Measurements from ENCODE around the gene SKAP1.
"Not testable (repeated sequence)": the region's sequence is repeated elsewhere in the genome, so short reads cannot be mapped to it uniquely, and the experiment has no call there.

The SKAP1 gene

GRCh38 chr17:48412841-48413240 lies 17.2 kb downstream of the SKAP1 start:
- no peak for DNase-seq (ENCODE audit: extremely low read depth, low read depth)
- no peak for TF ChIP-seq CTCF (IDR thresholded peaks at IDR 0.05; ENCODE audit: low read depth, low read length)

- not testable (repeated sequence) for DNase-seq (ENCODE audit: extremely low read depth, low read depth)
Observed at GRCh38 chr17:48410821-48411220, 19.2 kb downstream of the SKAP1 start.

GRCh38 chr17:48409607-48410006 lies 20.4 kb downstream of the SKAP1 start:
- no peak for TF ChIP-seq CTCF (IDR thresholded peaks at IDR 0.05; ENCODE audit: low read depth, low read length)
- DNase-seq (ENCODE audit: extremely low read depth, low read depth) = no peak

- DNase-seq (ENCODE audit: extremely low read depth, low read depth) = no peak
- TF ChIP-seq CTCF (IDR thresholded peaks at IDR 0.05; ENCODE audit: low read depth, low read length) = no peak
Observed at GRCh38 chr17:48406936-48407567, 23.0 kb downstream of the SKAP1 start.

- TF ChIP-seq CTCF (IDR thresholded peaks at IDR 0.05; ENCODE audit: low read depth, low read length) = no peak
Observed at GRCh38 chr17:48394821-48395220, 35.2 kb downstream of the SKAP1 start.

GRCh38 chr17:48393283-48393682 lies 36.7 kb downstream of the SKAP1 start:
- DNase-seq (ENCODE audit: extremely low read depth, low read depth) = no peak
- no peak for TF ChIP-seq CTCF (IDR thresholded peaks at IDR 0.05; ENCODE audit: low read depth, low read length)

More at GRCh38 chr17:48394821-48395220, 35.2 kb downstream of the SKAP1 start:
- DNase-seq (ENCODE audit: extremely low read depth, low read depth) = no peak

- no peak for TF ChIP-seq CTCF (IDR thresholded peaks at IDR 0.05; ENCODE audit: low read depth, low read length)
- no peak for DNase-seq (ENCODE audit: extremely low read depth, low read depth)
Observed at GRCh38 chr17:48392857-48393256, 37.2 kb downstream of the SKAP1 start.

GRCh38 chr17:48391444-48391843 lies 38.6 kb downstream of the SKAP1 start:
- TF ChIP-seq CTCF (IDR thresholded peaks at IDR 0.05; ENCODE audit: low read depth, low read length) = no peak
- no peak for DNase-seq (ENCODE audit: extremely low read depth, low read depth)

Measured in AG09319 (cell line).